RWPE1 (cell line): Measurements from ENCODE around the gene ADCY10.
A peak's percentile ranks its signal among the peaks of the same experiment; 100 is the strongest.

Experiments
- CTCF ChIA-PET: fragments of 350-600 bp; sonication (Branson Sonifier 250); formaldehyde crosslinking; extraction: SDS; loops from one replicate; lab custom pipeline; 2021; lab: Yijun Ruan, JAX
- POLR2A ChIA-PET: fragments of 400-600 bp; formaldehyde crosslinking; extraction: SDS; loops from one replicate; lab custom pipeline; 2020; ENCODE audit warnings: antibody characterized with exemption; ENCODE audit not compliant: low non-redundant PET; lab: Yijun Ruan, JAX
- DNase-seq: peaks from one replicate; pipeline ENCODE4 v3.0.0; 2012; ENCODE audit warnings: low spot score
- H3K27ac ChIP-seq: fragments of 450-650 bp; 2 replicates; pipeline ENCODE4 v1.5.1; 2017
- CTCF ChIP-seq: fragments of 450-650 bp; conservative IDR thresholded peaks from 2 replicates; pipeline ENCODE4 v1.5.1; 2017; ENCODE audit warnings: low read depth, mild to moderate bottlenecking

Gene ADCY10

GRCh38 chr1:167770127-167770526 is 143.8 kb downstream of the ADCY10 start:
- no peak for TF ChIP-seq CTCF
- no peak overlapping the region for H3K27ac ChIP-seq
- CTCF ChIA-PET, result interaction anchor here (0.7 kb wide), 1 partner anchor 165 kb away, joined by 3 read pairs; no protein-coding TSS in a partner anchor
- POLR2A ChIA-PET, result no interaction called here
- no peak for DNase-seq

DNA sequence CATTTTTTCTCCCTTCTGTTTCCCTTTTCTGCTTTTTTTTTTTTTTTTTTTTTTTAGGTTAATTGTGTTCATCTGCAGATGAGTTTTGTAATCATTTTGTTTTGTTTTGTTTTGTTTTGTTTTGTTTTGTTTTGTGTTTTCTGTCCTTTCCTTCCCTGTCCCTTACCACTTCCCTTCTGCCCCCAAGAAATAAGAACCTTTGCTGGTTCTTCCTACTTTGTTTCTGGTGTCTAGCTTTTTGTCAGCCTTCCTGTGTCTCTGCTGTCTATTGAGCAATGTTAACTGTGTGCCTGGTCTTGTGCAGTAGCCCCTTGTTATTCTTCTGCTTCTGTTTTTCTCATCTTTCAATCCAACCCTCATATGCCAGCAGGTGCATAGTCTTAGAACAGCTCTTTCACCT is 146.2 kb downstream of the ADCY10 start:
- DNase-seq, result no peak
- ChIA-PET POLR2A (no interaction called here), CTCF (no interaction called here)
- no peak overlapping the region for H3K27ac ChIP-seq
- TF ChIP-seq CTCF, result no peak

GRCh38 chr1:167766538-167766937 is 147.4 kb downstream of the ADCY10 start:
- no peak overlapping the region for H3K27ac ChIP-seq
- DNase-seq, result no peak
- no peak for TF ChIP-seq CTCF
- CTCF ChIA-PET, result no interaction called here
- POLR2A ChIA-PET, result no interaction called here

- no peak for TF ChIP-seq CTCF
- ChIA-PET CTCF (no interaction called here), POLR2A (no interaction called here)
- no peak overlapping the region for H3K27ac ChIP-seq
- DNase-seq, result no peak
Observed at GRCh38 chr1:167765496-167765895, 148.4 kb downstream of the ADCY10 start.

DNA sequence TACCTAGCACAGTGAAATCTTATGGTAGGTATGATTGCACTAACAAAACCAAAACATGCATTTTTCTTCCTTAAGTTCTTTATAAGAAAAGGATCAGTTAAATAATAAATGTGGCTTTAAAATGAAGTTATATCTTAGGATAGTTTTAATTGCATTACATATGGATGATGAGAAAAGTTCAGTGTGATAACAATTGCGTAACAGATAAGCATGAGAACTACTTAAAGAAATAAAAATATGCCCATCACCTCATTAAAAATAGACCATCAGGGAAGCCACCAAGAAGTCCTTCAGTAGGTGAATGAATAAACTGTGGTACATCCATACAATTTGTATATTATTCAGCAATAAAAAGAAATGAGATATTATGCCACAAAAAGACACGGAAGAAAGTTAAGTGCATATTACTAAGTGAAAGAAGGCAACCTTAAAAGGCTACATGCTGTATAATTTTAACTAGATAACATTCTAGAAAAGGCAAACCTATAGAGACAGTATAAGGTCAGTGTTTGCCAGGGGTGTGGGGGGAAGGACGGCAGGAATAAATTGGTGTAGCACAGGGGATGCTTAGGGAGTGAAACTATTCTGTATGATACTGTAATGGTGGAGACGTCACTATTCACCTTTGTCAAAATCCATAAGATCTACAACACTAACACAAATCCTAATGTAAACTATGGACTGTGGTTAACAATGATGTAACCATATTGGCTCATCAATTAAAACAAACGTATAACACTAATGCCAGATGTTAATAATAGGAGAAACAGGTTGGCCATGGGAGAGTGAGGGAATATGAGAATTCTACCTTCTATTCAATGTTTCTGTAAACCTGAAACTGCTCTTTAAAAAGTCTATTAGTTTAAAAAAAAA is 149.2 kb downstream of the ADCY10 start:
- POLR2A ChIA-PET, result no interaction called here
- no peak for TF ChIP-seq CTCF
- DNase-seq, result no peak
- CTCF ChIA-PET, result no interaction called here
- no peak overlapping the region for H3K27ac ChIP-seq

- H3K27ac ChIP-seq, result peak overlapping the region; percentile 46; the same call in 1 of the 2 replicates
- ChIA-PET POLR2A (no interaction called here), CTCF (no interaction called here)
- DNase-seq, result no peak
- TF ChIP-seq CTCF, result no peak
Observed at GRCh38 chr1:167763525-167764220, 150.3 kb downstream of the ADCY10 start.
